GM12864 (cell line): ENCODE data around the gene FGF12.

Experiments
- DNase-seq: peaks from one replicate; pipeline ENCODE4 v3.0.0-alpha.2; 2011; ENCODE audit warnings: low read depth
- H3K4me3 ChIP-seq: 2 replicates; pipeline ENCODE4 v1.5.1; 2011; ENCODE audit warnings: mild to moderate bottlenecking, low read depth, low read length, control low read depth
- CTCF ChIP-seq: IDR thresholded peaks from 2 replicates; pipeline ENCODE4 v1.5.1; 2011; ENCODE audit warnings: low read depth, mild to moderate bottlenecking, moderate library complexity, low read length, control low read depth, inconsistent platforms; ENCODE audit errors: missing control alignments

Gene FGF12

GRCh38 chr3:192445770-192446644, 281.3 kb downstream of the FGF12 start:
- no peak for TF ChIP-seq CTCF
- no peak for DNase-seq
- H3K4me3 ChIP-seq, result no peak overlapping the region

- DNase-seq, result no peak
- no peak overlapping the region for H3K4me3 ChIP-seq
- no peak for TF ChIP-seq CTCF
Measured at GRCh38 chr3:192444791-192445106, 282.6 kb downstream of the FGF12 start.

- H3K4me3 ChIP-seq, result no peak overlapping the region
- peak; percentile 19 for DNase-seq
- peak; percentile 96 for TF ChIP-seq CTCF
Measured at GRCh38 chr3:192444096-192444790, 283.1 kb downstream of the FGF12 start.

GRCh38 chr3:192435241-192435640, 292.1 kb downstream of the FGF12 start:
- DNase-seq, result no peak
- no peak for TF ChIP-seq CTCF
- H3K4me3 ChIP-seq, result no peak overlapping the region

GRCh38 chr3:192434186-192434585, 293.2 kb downstream of the FGF12 start:
- no peak for TF ChIP-seq CTCF
- DNase-seq, result no peak
- H3K4me3 ChIP-seq, result no peak overlapping the region

- H3K4me3 ChIP-seq, result no peak overlapping the region
- DNase-seq, result no peak
- TF ChIP-seq CTCF, result no peak
Measured at GRCh38 chr3:192433704-192434103, 293.6 kb downstream of the FGF12 start.
